Fibroblast of lung (primary cell): ENCODE results near the gene DGCR8.

ENCODE experiments used
- EZH2 ChIP-seq: IDR thresholded peaks from 2 replicates; pipeline ENCODE4 v1.5.1; 2012; ENCODE audit warnings: low read length, control low read depth, mild to moderate bottlenecking; ENCODE audit errors: missing control alignments
- TF ChIP-seq, protein P1 (sequence below), 2 donors: IDR thresholded peaks in 1 of 2; conservative IDR thresholded peaks in 1 of 2; 1 replicate in 1 of 2; 2 replicates in 1 of 2; pipeline ENCODE4 v1.5.1; 2011 to 2012; ENCODE audit warnings: low read length in 2 of 2, control low read depth in 1 of 2, inconsistent platforms in 1 of 2, low read depth in 1 of 2, mild to moderate bottlenecking in 1 of 2

GRCh38 chr22:20064545-20065262 lies 15.3 kb upstream of the DGCR8 start:
- TF ChIP-seq, protein P1, sequence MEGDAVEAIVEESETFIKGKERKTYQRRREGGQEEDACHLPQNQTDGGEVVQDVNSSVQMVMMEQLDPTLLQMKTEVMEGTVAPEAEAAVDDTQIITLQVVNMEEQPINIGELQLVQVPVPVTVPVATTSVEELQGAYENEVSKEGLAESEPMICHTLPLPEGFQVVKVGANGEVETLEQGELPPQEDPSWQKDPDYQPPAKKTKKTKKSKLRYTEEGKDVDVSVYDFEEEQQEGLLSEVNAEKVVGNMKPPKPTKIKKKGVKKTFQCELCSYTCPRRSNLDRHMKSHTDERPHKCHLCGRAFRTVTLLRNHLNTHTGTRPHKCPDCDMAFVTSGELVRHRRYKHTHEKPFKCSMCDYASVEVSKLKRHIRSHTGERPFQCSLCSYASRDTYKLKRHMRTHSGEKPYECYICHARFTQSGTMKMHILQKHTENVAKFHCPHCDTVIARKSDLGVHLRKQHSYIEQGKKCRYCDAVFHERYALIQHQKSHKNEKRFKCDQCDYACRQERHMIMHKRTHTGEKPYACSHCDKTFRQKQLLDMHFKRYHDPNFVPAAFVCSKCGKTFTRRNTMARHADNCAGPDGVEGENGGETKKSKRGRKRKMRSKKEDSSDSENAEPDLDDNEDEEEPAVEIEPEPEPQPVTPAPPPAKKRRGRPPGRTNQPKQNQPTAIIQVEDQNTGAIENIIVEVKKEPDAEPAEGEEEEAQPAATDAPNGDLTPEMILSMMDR (conservative IDR thresholded peaks at IDR 0.05 in 1 of 2, IDR thresholded peaks at IDR 0.05 in 1 of 2; ENCODE audit: low read depth in 1 of 2, low read length in 2 of 2) = no peak
- no peak for TF ChIP-seq EZH2
